ENCODE data around the gene RANGAP1. TPM values are rescaled to one million over a fixed set of nuclear protein-coding genes. Genes with fewer than 3 reads are reported as not detected.

The RANGAP1 gene
- total RNA-seq, 1 donor from 2014 or later = 78.0 TPM

DNA sequence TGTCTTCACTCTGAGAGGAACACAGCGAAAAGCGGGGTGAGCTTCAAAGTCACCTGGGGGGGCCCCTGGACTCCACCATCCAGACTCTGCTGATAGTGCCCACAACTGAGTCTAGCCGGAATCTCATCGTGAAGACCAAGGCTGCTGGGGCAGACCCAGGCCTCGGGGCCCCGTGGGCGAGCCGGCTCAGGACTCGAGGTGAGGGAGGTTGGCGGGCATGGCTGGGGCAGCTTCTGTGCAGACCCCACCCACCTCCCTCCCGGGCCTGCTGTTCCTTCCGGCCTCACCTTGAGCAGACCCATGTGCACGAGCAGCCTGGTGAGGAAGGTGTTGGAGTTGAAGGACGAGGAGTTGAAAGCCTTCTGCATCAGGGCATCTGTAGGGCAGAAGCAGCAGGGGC, 36.5 kb downstream of the RANGAP1 start:
- H3K9me3 Mint-ChIP-seq (ENCODE audit: low read depth) = no peaks in the 10 kb centered on the region
- no peak for DNase-seq (ENCODE audit: low spot score, unreplicated experiment)
- no peaks in the 10 kb centered on the region for H3K4me1 Mint-ChIP-seq (ENCODE audit: low read depth)
- H3K4me3 Mint-ChIP-seq (ENCODE audit: low read depth) = no peak overlapping the region
- peaks cover 11% of the 10 kb centered on the region for H3K36me3 Mint-ChIP-seq (ENCODE audit: insufficient read depth)
- TF ChIP-seq, protein P1, sequence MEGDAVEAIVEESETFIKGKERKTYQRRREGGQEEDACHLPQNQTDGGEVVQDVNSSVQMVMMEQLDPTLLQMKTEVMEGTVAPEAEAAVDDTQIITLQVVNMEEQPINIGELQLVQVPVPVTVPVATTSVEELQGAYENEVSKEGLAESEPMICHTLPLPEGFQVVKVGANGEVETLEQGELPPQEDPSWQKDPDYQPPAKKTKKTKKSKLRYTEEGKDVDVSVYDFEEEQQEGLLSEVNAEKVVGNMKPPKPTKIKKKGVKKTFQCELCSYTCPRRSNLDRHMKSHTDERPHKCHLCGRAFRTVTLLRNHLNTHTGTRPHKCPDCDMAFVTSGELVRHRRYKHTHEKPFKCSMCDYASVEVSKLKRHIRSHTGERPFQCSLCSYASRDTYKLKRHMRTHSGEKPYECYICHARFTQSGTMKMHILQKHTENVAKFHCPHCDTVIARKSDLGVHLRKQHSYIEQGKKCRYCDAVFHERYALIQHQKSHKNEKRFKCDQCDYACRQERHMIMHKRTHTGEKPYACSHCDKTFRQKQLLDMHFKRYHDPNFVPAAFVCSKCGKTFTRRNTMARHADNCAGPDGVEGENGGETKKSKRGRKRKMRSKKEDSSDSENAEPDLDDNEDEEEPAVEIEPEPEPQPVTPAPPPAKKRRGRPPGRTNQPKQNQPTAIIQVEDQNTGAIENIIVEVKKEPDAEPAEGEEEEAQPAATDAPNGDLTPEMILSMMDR (IDR thresholded peaks at IDR 0.05; ENCODE audit: unreplicated experiment) = no peak
- no peak overlapping the region for H3K27ac Mint-ChIP-seq
- no peaks in the 10 kb centered on the region for H3K27me3 Mint-ChIP-seq

DNA sequence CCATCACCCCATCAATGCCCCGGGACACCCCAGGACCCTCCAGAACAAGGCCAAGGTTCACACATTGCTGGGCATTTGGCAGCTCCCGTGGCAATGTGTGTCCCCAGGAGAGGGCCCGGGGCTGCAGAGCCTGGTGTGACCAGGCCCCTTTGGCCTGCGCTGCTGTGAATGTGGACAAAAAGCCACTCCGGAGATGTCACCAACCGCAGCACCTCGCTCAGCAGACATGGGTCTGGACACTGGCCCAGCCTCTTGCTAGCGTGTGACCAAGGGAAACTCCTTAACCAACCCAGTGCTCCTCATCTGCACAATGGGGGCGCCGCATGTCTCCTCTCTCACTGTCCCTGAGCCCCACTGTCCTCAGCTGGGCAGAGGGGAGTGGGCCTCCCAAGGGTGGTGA, 37.2 kb downstream of the RANGAP1 start:
- Mint-ChIP-seq H3K9me3 (ENCODE audit: low read depth) (no peaks in the 10 kb centered on the region), H3K27me3 (no peaks in the 10 kb centered on the region), H3K27ac (no peak overlapping the region), H3K4me1 (ENCODE audit: low read depth) (no peaks in the 10 kb centered on the region), H3K4me3 (ENCODE audit: low read depth) (no peak overlapping the region), H3K36me3 (ENCODE audit: insufficient read depth) (peaks cover 10% of the 10 kb centered on the region)
- TF ChIP-seq, protein P1 (IDR thresholded peaks at IDR 0.05; ENCODE audit: unreplicated experiment) = no peak
- no peak for DNase-seq (ENCODE audit: low spot score, unreplicated experiment)

DNA sequence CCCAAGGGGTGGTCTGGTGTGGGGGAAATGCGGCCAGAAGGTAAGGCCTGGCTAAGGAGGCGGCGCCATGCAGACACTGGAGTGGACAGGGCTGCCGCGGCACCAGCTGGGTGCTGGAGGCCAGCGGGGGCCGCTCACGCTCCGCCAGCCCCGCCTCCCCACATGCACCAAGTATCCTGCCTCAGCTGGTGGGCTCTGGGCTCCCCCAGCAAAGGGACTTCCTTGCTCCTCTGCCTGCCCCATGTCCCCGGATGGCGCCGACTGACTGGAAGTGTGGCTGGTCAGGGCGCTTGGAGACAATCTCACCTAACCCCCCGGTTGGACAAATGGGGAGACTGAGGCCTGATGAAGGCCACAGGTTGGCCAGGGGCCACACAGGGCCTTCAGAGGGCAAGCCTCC, 37.7 kb downstream of the RANGAP1 start:
- Mint-ChIP-seq H3K4me1 (ENCODE audit: low read depth) (no peaks in the 10 kb centered on the region), H3K27me3 (no peaks in the 10 kb centered on the region), H3K27ac (no peak overlapping the region), H3K36me3 (ENCODE audit: insufficient read depth) (peaks cover 10% of the 10 kb centered on the region), H3K9me3 (ENCODE audit: low read depth) (no peaks in the 10 kb centered on the region), H3K4me3 (ENCODE audit: low read depth) (no peak overlapping the region)
- DNase-seq (ENCODE audit: low spot score, unreplicated experiment) = no peak
- TF ChIP-seq, protein P1 (IDR thresholded peaks at IDR 0.05; ENCODE audit: unreplicated experiment) = no peak

DNA sequence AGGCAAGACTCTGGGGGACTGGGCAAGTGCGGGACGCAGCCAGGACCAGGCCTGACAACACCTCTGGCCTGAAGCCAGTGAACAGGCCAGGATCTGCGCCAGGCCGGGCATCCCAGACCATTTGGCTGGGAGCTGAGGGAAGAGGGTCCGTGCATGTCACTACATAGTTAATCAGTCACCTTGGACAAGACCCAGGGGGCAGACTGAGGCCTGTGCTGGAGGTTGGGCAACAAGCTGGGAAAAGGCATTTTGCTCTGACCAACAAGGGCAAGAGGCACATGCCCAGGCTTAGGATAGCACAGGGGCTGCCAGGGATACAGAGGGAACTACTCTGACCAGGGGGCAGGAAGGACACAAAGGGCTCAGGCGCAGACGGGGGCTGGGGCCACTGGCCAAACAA, 38.3 kb downstream of the RANGAP1 start:
- Mint-ChIP-seq H3K4me3 (ENCODE audit: low read depth) (no peak overlapping the region), H3K27me3 (no peaks in the 10 kb centered on the region), H3K27ac (no peak overlapping the region), H3K4me1 (ENCODE audit: low read depth) (no peaks in the 10 kb centered on the region), H3K9me3 (ENCODE audit: low read depth) (no peaks in the 10 kb centered on the region), H3K36me3 (ENCODE audit: insufficient read depth) (peaks cover 10% of the 10 kb centered on the region)
- DNase-seq (ENCODE audit: low spot score, unreplicated experiment) = no peak
- TF ChIP-seq, protein P1 (IDR thresholded peaks at IDR 0.05; ENCODE audit: unreplicated experiment) = no peak

DNA sequence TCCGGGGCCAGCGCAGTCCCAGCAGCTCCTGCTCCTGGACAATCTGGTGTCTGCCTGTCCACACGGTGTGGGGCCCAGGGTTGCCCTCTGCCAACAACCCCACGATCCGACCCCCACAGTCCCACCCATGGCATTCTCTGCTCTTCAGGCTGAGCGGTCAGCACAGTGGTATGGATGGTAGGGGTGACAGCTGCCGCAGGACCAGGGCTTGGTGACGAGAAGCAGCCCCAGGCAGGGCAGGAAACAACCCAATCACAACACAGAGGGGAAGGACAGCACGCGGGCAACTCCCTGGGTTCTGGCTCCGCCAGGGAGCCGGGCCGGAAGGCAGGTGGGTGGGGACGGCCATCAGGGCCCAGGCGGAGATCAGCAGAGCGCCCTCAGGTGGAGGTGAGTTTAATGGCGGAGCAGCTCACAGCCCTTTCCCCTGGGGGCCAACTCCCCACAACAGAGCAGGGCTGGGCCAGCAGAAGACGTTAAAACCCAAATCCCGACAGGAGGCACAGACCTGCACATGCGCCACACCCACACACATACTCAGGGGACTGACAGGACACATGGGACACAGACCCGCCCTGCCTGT, 40.0 kb downstream of the RANGAP1 start:
- no peak for DNase-seq (ENCODE audit: low spot score, unreplicated experiment)
- Mint-ChIP-seq H3K27ac (no peak overlapping the region), H3K9me3 (ENCODE audit: low read depth) (no peaks in the 10 kb centered on the region), H3K27me3 (no peaks in the 10 kb centered on the region), H3K4me1 (ENCODE audit: low read depth) (no peaks in the 10 kb centered on the region), H3K4me3 (ENCODE audit: low read depth) (no peak overlapping the region), H3K36me3 (ENCODE audit: insufficient read depth) (peaks cover 7% of the 10 kb centered on the region)
- TF ChIP-seq, protein P1 (IDR thresholded peaks at IDR 0.05; ENCODE audit: unreplicated experiment) = no peak
